ENCODE results near the gene RABGAP1. TPM values are rescaled to one million over a fixed set of nuclear protein-coding genes. Genes with fewer than 3 reads are reported as not detected.

Gene RABGAP1
- polyA plus RNA-seq, 1 of the 3 experiments (the other 2 are of a cell fraction): 20.2 TPM

GRCh38 chr9:122931226-122932121 is 9.3 kb upstream of the RABGAP1 start, which contains the start of gene ZBTB26:
Gene ZBTB26, minus strand, starts transcription at chr9:122931512. Its CDS starts 11,578 bp downstream, at chr9:122919934.
- Histone ChIP-seq H4K20me1 (ENCODE audit: insufficient read depth) (peaks cover 3% of the 10 kb centered on the region; the same call in 1 of the 2 replicates), H2AFZ (ENCODE audit: low read depth) (peak within 1 kb of the TSS; percentile 87), H3K4me1 (ENCODE audit: control insufficient read depth in 1 of 2, insufficient read depth in 2 of 2, low read depth in 1 of 2, low read length in 1 of 2) (peaks cover 0 to 9% of the 10 kb centered on the region in 2 experiments; a peak in 2 of 4 replicates), H3K9ac (peak within 1 kb of the TSS; percentile 92), H3F3A (replicated peaks; ENCODE audit: insufficient read depth) (peaks cover 8% of the 10 kb centered on the region), H3K4me3 (ENCODE audit: low read depth in 2 of 2, low read length in 1 of 2) (peak within 1 kb of the TSS; percentile 84), H3K36me3 (replicated peaks in 1 of 2; ENCODE audit: control insufficient read depth in 1 of 2, insufficient read depth in 2 of 2, low read length in 1 of 2) (peaks cover 8 to 11% of the 10 kb centered on the region in 2 experiments), H3K27me3 (ENCODE audit: insufficient read depth) (no peaks in the 10 kb centered on the region), H3K4me2 (peak within 1 kb of the TSS; percentile 76), H3K9me2 (no peaks in the 10 kb centered on the region), H3K79me2 (ENCODE audit: insufficient read depth) (peaks cover 92% of the 10 kb centered on the region), H3K9me3 (no peaks in the 10 kb centered on the region), H3K27ac (ENCODE audit: low read depth in 2 of 2, low read length in 1 of 2) (peak within 1 kb of the TSS; percentile 77 to 89)
- WGBS (ENCODE audit: low lambda C conversion rate): 0% methylated on average over 13 of the region's 51 CpGs
- DNase-seq: peak; percentile 95
- ChIA-PET CTCF (interaction anchor here (1.0 to 1.7 kb wide), 3 partner anchors 19 to 418 kb away, joined by 3 read pairs; partner anchors contain the start of gene ZBTB6), POLR2A (interaction anchor here (0.6 to 4.1 kb wide), 4 partner anchors 9 to 397 kb away, joined by 3 to 30 read pairs (median 11); partner anchors contain the start of genes RABGAP1, RC3H2 and ZBTB6)
- TF ChIP-seq TEAD4 (IDR thresholded peaks at IDR 0.05; ENCODE audit: borderline replicate concordance, insufficient read depth) (0 out of 2 replicates have a peak, but pooled peaks have one; percentile 17), PBX3 (IDR thresholded peaks at IDR 0.05) (no peak; the same call in 1 of the 2 replicates), YY1 (IDR thresholded peaks at IDR 0.05; ENCODE audit: low read depth) (peak; percentile 57), GABPA (IDR thresholded peaks at IDR 0.05; ENCODE audit: low read depth) (peak; percentile 98), SIN3A (IDR thresholded peaks at IDR 0.05; ENCODE audit: borderline replicate concordance, low read depth, low read length) (peak; percentile 86), MEF2A (IDR thresholded peaks at IDR 0.05; ENCODE audit: borderline replicate concordance, low read depth) (no peak), ELF1 (IDR thresholded peaks at IDR 0.05) (peak; percentile 75), CTCF (IDR thresholded peaks at IDR 0.05) (no peak), RXRA (IDR thresholded peaks at IDR 0.05; ENCODE audit: borderline replicate concordance, low read depth) (no peak), ZBTB33 (IDR thresholded peaks at IDR 0.05; ENCODE audit: borderline replicate concordance, low read depth) (peak; percentile 59; the same call in 1 of the 2 replicates), POLR2AphosphoS5 (IDR thresholded peaks at IDR 0.05; ENCODE audit: low read depth, low read length) (peak; percentile 81), EZH2phosphoT487 (IDR thresholded peaks at IDR 0.05; ENCODE audit: borderline replicate concordance, low read depth) (no peak), FOSL2 (IDR thresholded peaks at IDR 0.05; ENCODE audit: borderline replicate concordance, low read depth) (no peak), MXI1 (IDR thresholded peaks at IDR 0.05; ENCODE audit: low read depth, low read length) (peak; percentile 25; the same call in 1 of the 2 replicates), USF1 (IDR thresholded peaks at IDR 0.05; ENCODE audit: borderline replicate concordance, low read depth) (peak; percentile 70), CHD2 (IDR thresholded peaks at IDR 0.05; ENCODE audit: low read length, partially characterized antibody) (peak; percentile 94), MAX (IDR thresholded peaks at IDR 0.05; ENCODE audit: low read depth) (peak; percentile 34; the same call in 1 of the 2 replicates), GATA2 (CRISPR knock-in tag; IDR thresholded peaks at IDR 0.05) (no peak), IRF3 (IDR thresholded peaks at IDR 0.05; ENCODE audit: low read depth, low read length) (no peak; the same call in 1 of the 2 replicates), EP300 (IDR thresholded peaks at IDR 0.05; ENCODE audit: borderline replicate concordance in 1 of 2, low read depth in 1 of 2, low read length in 1 of 2) (peak in 1 of 2 experiments; percentile 21; a peak in 1 of 4 replicates), RFX5 (IDR thresholded peaks at IDR 0.05; ENCODE audit: low read length) (0 out of 2 replicates have a peak, but pooled peaks have one; percentile 27), NFIC (IDR thresholded peaks at IDR 0.05; ENCODE audit: borderline replicate concordance) (peak; percentile 81), TCF12 (IDR thresholded peaks at IDR 0.05) (0 out of 2 replicates have a peak, but pooled peaks have one; percentile 41)
